Transverse colon (tissue), 4 donors: Measurements from ENCODE around the gene DNAH2.

ENCODE experiments used
- CTCF ChIP-seq, 5 experiments: fragments of 200-600 bp in 3 of 5; fragments of 450-650 bp in 2 of 5; sonication (generic) in 3 of 5; IDR thresholded peaks; 1 replicate in 2 of 5; 2 replicates in 3 of 5; pipeline ENCODE4 v1.5.1; 2016 to 2017; ENCODE audit warnings: antibody characterized with exemption in 5 of 5, inconsistent platforms in 3 of 5, mild to moderate bottlenecking in 2 of 5, moderate library complexity in 1 of 5
- EP300 ChIP-seq: sonication (generic); formaldehyde crosslinking; IDR thresholded peaks from one replicate; pipeline ENCODE4 v1.6.1; 2017; ENCODE audit warnings: antibody characterized with exemption, low read depth
- POLR2A ChIP-seq: fragments of 450-650 bp; IDR thresholded peaks from one replicate; pipeline ENCODE4 v1.6.1; 2016; ENCODE audit warnings: antibody characterized with exemption, mild to moderate bottlenecking, moderate library complexity
- POLR2AphosphoS5 ChIP-seq, 3 donors: sonication (generic); formaldehyde crosslinking; IDR thresholded peaks; one replicate each; pipeline ENCODE4 v1.6.1; 2016; ENCODE audit warnings: antibody characterized with exemption in 3 of 3

GRCh38 chr17:7850701-7851437 is 133.3 kb downstream of the DNAH2 start:
- TF ChIP-seq POLR2A, result no peak
- TF ChIP-seq CTCF (IDR thresholded peaks at IDR 0.05), result no peak
- TF ChIP-seq EP300, result no peak
- no peak for TF ChIP-seq POLR2AphosphoS5 (IDR thresholded peaks at IDR 0.05)
